Cardiac septum (tissue), 1 donor: ENCODE data around the gene ARL8B. TPM values are rescaled to one million over a fixed set of nuclear protein-coding genes. Genes with fewer than 3 reads are reported as not detected.

Source experiments
- DNase-seq: peaks from one replicate; pipeline ENCODE4 v3.0.0-alpha.2; 2020; ENCODE audit warnings: low spot score
- intact Hi-C: fragments of 100-400 bp; cut with DNase I; formaldehyde crosslinking; loops from one replicate; pipeline ENCODE4 v1.14.0; 2022
- total RNA-seq: library from RNA; stranded (reverse); fragmentation: NEBNext Ultra II Directional; extraction: Animal tissue kit (Norgen Biotek cat#: 25700); gene quantifications from one replicate; pipeline ENCODE4 v1.2.1, GENCODE V29; 2021
- donor health status: DM: no; HTN: no; CAD: no.

ARL8B gene
- total RNA-seq, 1 donor from 2014 or later, result 60.1 TPM

DNA sequence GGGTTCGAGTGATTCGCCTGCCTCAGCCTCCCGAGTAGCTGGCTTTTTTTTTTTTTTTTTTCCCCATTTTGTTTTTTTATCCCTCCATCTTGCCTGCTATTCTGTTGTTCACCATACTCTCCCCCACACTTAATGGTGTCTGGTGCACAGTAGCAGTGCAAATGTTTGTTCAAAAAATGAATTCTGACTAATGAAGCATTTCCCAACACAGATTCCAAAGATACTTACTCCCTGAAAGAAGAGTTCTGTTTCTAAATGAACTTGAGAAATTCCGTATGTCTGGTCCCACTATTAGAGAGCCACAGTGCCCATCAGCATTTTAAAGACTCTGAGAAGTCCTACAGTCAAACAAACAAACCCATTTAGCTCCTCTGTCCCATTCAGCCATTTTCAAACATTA is 74.9 kb downstream of the ARL8B start:
- intact Hi-C loops, result loop anchor here (10.0 kb wide), 1 partner anchor 542 kb away; no protein-coding TSS in a partner anchor
- DNase-seq, result no peak

DNA sequence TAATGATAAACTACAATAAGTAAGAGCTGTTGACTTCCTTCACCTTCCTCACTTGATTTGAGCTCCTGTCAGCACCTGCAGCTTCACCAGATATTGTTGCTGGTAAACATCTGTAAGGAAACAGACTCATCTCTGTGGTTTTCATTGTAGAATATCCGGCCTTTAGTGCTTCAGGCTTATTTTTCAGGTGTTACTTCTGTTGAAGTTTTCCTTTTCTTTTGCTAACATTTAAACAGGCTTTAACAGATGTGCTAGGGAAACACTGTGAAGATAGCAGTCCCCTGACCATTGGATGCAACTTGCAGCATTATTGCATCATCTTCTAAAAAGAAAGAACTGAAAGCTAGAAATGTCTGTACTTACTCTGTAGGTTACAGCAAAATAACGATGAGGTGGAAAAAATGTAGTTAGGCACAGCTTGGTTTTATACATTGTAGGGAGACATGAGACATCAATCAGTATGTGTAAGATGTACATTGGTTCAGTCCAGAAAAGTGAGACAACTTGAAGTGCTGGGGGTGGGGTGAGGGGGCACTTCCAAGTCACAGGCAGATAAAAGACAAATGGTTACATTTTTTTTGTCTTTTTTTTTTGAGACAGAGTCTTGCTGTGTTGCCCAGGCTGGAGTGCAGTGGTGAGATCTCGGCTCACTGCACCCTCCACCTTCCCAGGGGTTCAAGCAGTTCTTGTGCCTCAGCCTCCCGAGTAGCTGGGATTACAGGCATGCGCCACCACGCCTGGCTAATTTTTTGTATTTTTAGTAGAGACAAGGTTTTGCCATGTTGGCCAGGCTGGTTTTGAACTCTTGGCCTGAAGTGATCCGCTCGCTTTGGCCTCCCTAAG is 75.6 kb downstream of the ARL8B start:
- intact Hi-C loops, result loop anchor here (10.0 kb wide), 1 partner anchor 543 kb away; no protein-coding TSS in a partner anchor
- DNase-seq, result no peak

GRCh38 chr3:5198313-5198677 is 76.2 kb downstream of the ARL8B start:
- intact Hi-C loops, result loop anchor here (10.0 kb wide), 1 partner anchor 543 kb away; no protein-coding TSS in a partner anchor
- no peak for DNase-seq

DNA sequence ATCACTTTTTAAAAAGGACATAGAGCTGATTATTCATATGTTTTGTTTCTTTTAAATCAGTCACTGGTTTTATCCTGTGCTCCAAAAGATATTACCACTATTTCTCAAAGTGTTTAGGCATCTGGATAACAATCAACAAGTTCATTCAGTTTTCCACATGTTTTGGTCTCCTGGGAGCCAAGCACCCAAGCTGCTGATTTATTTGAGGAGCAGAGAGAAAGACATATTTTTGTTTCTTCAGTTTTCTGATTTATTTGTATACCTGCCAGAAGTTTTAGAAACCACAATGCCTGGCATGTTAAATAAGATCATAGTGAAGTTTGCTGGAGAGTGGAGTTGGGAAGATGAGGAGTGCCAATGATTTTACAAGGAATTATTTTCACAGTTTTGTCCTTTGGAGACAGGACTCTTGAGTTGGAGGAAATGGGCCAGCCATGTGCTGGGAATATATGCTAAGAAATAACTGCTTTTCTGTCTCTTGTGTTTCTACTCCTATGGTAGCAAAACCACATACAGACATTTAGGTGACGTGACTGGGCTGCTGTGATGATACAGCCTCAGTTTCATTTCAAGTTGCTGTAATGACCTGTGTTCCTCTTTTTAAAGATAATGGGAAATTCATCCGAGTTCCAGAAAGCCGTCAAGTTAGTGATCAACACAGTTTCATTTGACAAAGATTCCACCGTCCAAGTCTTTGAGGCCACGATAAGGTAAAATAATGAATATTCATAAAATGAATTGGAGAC is 77.1 kb downstream of the ARL8B start:
- DNase-seq, result no peak
- intact Hi-C loops, result loop anchor here (10.0 kb wide), 1 partner anchor 544 kb away; no protein-coding TSS in a partner anchor

- intact Hi-C loops, result no loop called here
- DNase-seq, result no peak
These were observed 79.4 kb downstream of the ARL8B start for GRCh38 chr3:5201536-5201935.

DNA sequence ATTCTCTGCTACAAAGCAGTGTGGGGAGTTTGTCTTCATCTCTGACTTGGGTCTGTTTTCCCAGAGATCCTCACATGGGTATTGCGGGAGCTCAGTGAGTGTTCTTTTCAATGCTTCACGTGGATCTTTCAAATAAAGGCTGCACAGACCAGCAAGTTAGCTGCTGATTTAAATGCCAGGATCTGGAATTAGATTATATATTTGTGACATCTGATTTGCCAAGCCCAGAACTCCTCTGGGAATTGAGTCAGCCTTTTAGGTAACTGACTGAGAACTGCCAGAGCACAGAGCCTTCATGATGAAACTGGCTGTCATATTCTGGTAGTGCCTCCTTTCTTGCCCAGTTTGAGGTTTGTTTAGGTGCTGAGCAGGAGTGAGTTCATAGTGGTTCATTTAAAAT is 80.1 kb downstream of the ARL8B start:
- intact Hi-C loops, result no loop called here

DNA sequence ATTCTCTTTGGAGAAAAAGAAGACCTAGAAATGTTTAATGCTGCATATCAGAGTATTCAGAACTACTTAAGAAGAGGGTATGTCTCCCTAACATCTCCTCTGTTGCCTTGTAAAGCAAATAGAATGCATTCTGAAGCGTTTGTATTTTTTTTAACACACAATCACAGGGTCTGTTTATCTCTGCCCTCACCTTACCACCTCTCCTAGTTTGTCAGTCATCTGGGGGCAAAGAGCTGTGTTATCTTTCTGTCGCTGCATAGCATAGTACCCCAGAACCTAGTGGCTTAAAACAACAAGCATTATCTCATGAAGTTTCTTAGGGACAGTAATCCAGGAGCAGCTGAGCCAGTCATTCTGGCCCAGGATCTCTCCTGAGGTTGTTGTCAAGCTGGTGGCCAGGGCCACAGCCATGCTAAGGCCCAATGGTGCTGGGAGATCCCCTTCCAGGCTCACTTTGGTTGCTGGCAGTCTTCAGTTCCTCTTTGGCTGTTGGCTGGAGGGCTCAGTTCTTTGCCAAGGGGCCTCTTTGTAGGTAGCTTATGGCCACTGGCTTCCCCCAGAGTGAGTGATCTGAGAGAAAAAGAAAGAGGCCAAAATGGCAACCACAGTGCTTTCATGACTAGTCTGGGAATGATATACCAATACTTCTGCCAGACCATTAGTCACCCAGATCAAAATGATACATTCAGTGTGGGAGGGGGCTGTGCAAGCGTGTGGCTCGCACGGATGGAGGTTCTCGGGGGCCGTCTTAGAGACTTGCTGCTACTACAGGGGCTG is 83.3 kb downstream of the ARL8B start:
- no peak for DNase-seq
- intact Hi-C loops, result no loop called here

More for the DNA sequence above, 80.1 kb downstream of the ARL8B start:
- no peak for DNase-seq

GRCh38 chr3:5210926-5211325 is 88.8 kb downstream of the ARL8B start:
- no peak for DNase-seq
- intact Hi-C loops, result no loop called here

DNA sequence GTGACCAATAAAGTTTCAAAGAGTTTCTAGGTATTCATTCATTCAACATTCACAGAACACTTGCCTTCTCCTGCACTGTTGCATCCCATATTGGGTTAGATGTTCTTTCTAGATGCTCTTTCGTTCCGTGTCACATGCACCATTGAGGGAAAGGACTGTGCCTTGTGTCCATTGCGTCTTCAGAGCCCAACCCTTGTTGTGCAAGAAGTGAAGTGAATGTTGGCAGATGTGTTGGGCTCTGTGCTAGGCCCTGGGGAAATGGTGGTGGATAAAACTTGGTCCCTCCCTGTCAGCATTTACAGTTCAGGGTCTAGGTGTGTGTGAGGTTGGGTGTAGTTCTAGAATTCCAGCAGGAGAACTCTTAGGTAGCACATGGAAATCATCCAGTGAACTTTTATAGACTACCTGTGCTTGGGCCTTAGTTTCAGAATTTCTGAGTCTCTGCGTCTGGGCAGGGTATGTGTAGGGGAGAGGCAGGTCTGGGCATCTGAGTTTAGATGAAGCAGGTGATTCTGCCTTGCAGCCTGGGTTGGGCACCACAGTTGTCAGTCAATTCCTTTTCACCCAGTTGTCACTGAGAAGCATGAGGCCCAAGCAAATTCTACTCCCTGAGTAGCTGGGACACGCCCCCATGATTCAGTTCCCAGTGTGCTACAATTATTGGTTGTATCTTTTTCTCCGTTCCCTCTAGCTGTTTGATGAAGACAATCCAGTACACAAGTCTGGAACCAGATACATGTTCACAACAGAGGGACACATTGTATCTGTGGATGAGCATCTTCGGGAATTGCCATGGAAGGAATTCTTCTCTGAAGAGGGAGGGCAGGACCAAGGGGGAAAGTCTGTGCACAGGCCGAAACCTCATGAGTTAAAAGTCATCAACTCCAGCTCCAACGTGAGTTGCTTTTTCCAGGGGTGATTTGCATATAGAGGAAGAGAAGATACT is 90.8 kb downstream of the ARL8B start:
- no peak for DNase-seq
- intact Hi-C loops, result no loop called here

- DNase-seq, result no peak
- intact Hi-C loops, result no loop called here
These were observed 91.5 kb downstream of the ARL8B start for GRCh38 chr3:5213574-5213966.

DNA sequence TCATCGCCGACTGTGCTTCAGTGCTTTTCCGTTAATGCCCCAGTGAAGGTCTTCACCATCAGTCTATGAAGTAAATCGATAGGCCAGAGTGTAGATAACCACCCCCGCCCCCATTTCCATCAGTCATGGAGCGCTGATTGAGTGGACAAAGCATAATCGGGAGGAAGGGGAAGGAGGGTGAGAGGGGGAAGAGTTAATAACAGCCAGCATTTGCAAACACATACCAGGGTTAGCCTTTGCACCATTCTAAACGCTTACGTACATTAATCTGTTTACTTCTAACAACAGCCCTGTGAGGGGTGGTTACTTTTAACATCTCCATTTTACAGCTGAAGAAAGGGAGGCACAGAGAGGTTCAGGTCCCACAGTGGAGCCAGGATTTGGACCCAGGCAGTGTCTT is 92.3 kb downstream of the ARL8B start:
- no peak for DNase-seq
- intact Hi-C loops, result no loop called here

DNA sequence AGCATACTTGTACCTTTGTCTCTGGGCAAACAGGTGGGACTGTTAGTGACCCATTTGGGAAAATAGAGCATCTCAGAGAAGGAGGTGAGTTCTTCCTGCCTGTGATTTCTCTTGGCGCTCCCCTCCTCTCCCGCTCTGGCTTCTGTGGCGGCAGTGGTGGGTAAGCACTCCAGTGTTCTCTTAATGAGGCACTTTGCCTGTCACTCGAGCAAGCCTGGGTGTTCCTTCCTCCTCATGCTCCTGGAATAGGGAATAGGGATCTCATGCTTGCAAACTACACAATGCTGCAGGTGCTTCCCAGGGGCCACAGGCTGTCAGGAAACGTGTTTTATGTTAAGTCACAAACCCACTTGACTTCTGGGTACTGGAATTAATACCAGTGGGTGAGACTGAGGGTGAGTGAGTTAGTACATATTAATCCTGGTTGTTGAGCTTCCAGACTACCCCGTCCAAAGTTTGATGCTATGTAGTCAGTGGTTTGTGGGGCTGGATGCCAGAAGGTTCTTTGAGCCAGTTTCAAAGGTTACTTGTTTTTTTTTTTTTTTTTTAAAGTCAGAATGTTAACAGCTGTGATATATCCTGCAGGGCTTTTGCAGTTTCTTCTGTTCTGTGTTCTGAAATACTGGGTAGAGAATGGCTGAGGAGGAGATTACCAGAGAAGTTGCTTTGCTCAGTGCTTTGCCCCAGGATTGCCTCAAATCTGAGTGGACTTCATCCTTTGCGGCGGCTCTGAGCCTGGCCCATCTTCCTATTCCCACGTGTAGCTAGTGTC is 95.9 kb downstream of the ARL8B start:
- no peak for DNase-seq
- intact Hi-C loops, result no loop called here

GRCh38 chr3:5218815-5219214 is 96.7 kb downstream of the ARL8B start:
- intact Hi-C loops, result no loop called here
- DNase-seq, result no peak

DNA sequence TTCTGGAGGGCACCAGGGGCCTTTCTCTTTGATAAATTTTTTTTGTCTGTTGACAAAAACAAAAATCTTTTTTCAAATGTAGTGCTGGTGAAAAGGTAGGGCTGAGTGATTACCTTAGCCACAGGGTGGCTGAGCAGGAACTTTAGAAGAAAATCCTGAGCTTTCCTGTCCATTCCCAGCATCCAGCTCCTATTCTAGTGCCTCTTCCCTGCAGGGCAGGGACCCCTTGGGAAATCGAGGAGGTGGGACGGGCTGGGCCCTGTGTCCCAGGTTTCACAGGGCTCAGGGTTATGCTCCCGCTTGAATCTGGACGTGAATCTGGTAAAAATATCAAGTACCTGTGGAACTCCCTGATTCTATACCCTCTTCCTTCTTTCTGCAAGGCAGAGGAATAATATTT is 97.1 kb downstream of the ARL8B start:
- DNase-seq, result no peak

GRCh38 chr3:5220193-5220592 is 98.1 kb downstream of the ARL8B start:
- intact Hi-C loops, result no loop called here
- DNase-seq, result no peak

More for the DNA sequence above, 97.1 kb downstream of the ARL8B start:
- intact Hi-C loops, result no loop called here

DNA sequence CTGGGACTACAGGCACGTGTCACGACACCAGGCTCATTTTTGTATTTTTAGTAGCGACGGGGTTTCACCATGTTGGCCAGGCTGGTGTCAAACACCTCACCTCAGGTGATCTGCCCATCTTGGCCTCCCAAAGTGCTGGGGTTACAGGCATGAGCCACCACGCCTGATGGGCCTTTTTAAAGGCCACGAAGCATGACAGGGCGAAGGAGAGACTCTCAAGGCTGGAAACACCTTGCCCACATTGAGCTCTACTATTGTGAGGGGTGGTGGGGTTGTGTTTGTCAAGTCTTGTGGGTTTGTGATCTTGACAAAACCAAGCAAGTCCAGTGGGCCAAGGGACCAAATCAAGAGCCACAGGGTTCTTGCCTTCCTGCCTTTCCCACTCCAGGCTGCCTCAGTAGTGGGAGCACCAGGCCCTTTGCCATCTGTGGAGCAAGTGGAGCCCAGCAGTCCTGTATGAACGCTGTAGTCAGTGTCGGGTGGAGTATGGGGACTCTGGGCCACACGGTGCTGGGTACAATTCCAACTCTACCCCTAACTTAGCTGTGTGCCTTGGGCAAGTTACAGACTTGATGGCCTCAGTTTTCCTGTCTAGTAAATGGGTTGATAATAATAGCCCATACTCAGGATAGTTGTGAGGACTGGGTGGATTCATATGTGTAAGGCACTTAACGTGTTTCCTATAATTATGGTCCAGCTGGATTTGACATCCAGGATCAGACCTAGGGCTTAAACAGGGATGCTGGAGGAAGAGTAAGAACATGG is 98.8 kb downstream of the ARL8B start:
- intact Hi-C loops, result no loop called here
- no peak for DNase-seq

DNA sequence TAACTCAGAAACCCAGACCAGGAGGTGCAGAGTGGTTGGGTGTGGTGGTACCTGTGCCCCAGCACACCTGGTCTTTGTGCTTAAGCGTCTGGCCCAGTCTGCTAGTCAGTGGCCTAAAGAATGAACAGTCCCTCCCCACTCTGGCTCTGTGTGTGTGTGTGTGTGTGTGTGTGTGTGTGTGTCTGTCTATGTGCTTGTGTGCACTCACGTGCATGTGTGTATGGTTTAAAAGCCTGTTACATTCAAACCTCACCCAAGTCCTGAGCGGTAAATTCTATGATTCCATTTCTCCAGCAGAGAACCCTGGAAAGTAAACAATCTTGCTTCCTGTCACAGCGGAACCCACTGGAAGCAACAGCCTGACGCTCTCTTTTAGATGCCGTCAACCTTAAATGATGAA is 99.6 kb downstream of the ARL8B start:
- DNase-seq, result no peak
- intact Hi-C loops, result no loop called here
